ENCODE data around the gene ST7.

GRCh38 chr7:116951366-116952292, 1.7 kb upstream of the ST7 start:
- TF ChIP-seq EZH2 (IDR thresholded peaks at IDR 0.05; ENCODE audit: low read length, missing control alignments), result no peak
- TF ChIP-seq CTCF (conservative IDR thresholded peaks at IDR 0.05 in 1 of 2, IDR thresholded peaks at IDR 0.05 in 1 of 2; ENCODE audit: low read depth in 1 of 2, low read length in 2 of 2), result no peak

All from fibroblast of lung (primary cell).